ENCODE measurements around the gene LCA5.

DNA sequence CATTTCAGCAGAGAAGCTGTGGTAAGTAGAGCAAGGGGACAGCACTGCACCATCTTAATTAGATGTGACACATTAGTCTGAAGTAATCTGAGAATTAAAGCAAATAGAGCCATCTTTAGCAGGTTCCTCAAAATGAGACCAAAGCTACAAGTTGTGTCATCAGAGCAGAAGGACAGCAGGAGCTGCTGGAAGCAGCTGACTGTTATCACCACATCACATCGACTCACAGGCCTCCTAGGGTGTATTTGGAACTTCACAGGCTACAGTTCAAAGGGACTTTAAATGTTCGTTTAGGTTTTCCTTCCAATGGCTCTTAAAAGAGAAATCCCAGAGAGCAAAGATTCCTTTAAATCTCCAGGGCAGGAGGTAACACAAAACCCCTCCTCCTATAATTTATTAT is 69.5 kb downstream of the LCA5 start:
- TF ChIP-seq EZH2phosphoT487 (IDR thresholded peaks at IDR 0.05; ENCODE audit: low read depth, severe bottlenecking, unreplicated experiment), result no peak
- TF ChIP-seq, protein P1, sequence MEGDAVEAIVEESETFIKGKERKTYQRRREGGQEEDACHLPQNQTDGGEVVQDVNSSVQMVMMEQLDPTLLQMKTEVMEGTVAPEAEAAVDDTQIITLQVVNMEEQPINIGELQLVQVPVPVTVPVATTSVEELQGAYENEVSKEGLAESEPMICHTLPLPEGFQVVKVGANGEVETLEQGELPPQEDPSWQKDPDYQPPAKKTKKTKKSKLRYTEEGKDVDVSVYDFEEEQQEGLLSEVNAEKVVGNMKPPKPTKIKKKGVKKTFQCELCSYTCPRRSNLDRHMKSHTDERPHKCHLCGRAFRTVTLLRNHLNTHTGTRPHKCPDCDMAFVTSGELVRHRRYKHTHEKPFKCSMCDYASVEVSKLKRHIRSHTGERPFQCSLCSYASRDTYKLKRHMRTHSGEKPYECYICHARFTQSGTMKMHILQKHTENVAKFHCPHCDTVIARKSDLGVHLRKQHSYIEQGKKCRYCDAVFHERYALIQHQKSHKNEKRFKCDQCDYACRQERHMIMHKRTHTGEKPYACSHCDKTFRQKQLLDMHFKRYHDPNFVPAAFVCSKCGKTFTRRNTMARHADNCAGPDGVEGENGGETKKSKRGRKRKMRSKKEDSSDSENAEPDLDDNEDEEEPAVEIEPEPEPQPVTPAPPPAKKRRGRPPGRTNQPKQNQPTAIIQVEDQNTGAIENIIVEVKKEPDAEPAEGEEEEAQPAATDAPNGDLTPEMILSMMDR (IDR thresholded peaks at IDR 0.05; ENCODE audit: poor library complexity), result no peak
